Measurements from ENCODE around the gene LEP. TPM values are rescaled to one million over a fixed set of nuclear protein-coding genes. Genes with fewer than 3 reads are reported as not detected.

LEP gene
- total RNA-seq, 2 experiments from 2014 or later, result not detected

GRCh38 chr7:128214463-128214862 lies 26.6 kb upstream of the LEP start:
- Histone ChIP-seq H3K36me3 (ENCODE audit: insufficient read depth, low read length) (no peaks in the 10 kb centered on the region), H3K4me2 (ENCODE audit: low read length) (no peak overlapping the region), H3K27ac (ENCODE audit: low read depth, low read length, poor library complexity, severe bottlenecking) (no peak overlapping the region), H3K4me3 (ENCODE audit: low read depth, low read length, poor library complexity, severe bottlenecking) (no peak overlapping the region), H3K4me1 (ENCODE audit: insufficient read depth, low read length, poor library complexity, severe bottlenecking) (no peaks in the 10 kb centered on the region), H2AFZ (ENCODE audit: low read length) (no peak overlapping the region), H3K9me2 (ENCODE audit: insufficient read depth, low read length) (no peaks in the 10 kb centered on the region), H4K20me1 (ENCODE audit: insufficient read depth, low read length) (no peaks in the 10 kb centered on the region), H3K9me3 (ENCODE audit: low read length) (no peaks in the 10 kb centered on the region), H3K79me2 (ENCODE audit: insufficient read depth, low read depth, low read length) (no peaks in the 10 kb centered on the region)
- CTCF ChIA-PET (ENCODE audit: unreplicated experiment), result no interaction called here
- intact Hi-C loops (cut with micrococcal nuclease; ENCODE audit: unreplicated experiment), result loop anchor here (10.0 kb wide), 1 partner anchor 770 kb away; no protein-coding TSS in a partner anchor
- no TSS peak for BruUV-seq (replicated peaks)
- no peak for DNase-seq (ENCODE audit: low spot score)
- TF ChIP-seq EZH2phosphoT487 (IDR thresholded peaks at IDR 0.05; ENCODE audit: borderline replicate concordance, low read depth, low read length), result no peak
- no peak for TF ChIP-seq CTCF (conservative IDR thresholded peaks at IDR 0.05; ENCODE audit: low read length)
- POLR2A ChIA-PET, result no interaction called here

GRCh38 chr7:128215281-128215680 lies 25.8 kb upstream of the LEP start:
- no peak for TF ChIP-seq CTCF (conservative IDR thresholded peaks at IDR 0.05; ENCODE audit: low read length)
- TF ChIP-seq EZH2phosphoT487 (IDR thresholded peaks at IDR 0.05; ENCODE audit: borderline replicate concordance, low read depth, low read length), result no peak
- CTCF ChIA-PET (ENCODE audit: unreplicated experiment), result no interaction called here

GRCh38 chr7:128215739-128216138 lies 25.3 kb upstream of the LEP start:
- no peaks in the 10 kb centered on the region for H3K9me3 ChIP-seq (ENCODE audit: low read length)
- H4K20me1 ChIP-seq (ENCODE audit: insufficient read depth, low read length), result no peaks in the 10 kb centered on the region
- BruUV-seq (replicated peaks), result no TSS peak
- no peaks in the 10 kb centered on the region for H3K9me2 ChIP-seq (ENCODE audit: insufficient read depth, low read length)
- H3K27ac ChIP-seq (ENCODE audit: low read depth, low read length, poor library complexity, severe bottlenecking), result no peak overlapping the region
- intact Hi-C loops (cut with micrococcal nuclease; ENCODE audit: unreplicated experiment), result loop anchor here (10.0 kb wide), 1 partner anchor 771 kb away; no protein-coding TSS in a partner anchor
- no peak overlapping the region for H3K4me2 ChIP-seq (ENCODE audit: low read length)
- H3K36me3 ChIP-seq (ENCODE audit: insufficient read depth, low read length), result no peaks in the 10 kb centered on the region
- H3K79me2 ChIP-seq (ENCODE audit: insufficient read depth, low read depth, low read length), result no peaks in the 10 kb centered on the region
- no peak overlapping the region for H2AFZ ChIP-seq (ENCODE audit: low read length)
- H3K4me1 ChIP-seq (ENCODE audit: insufficient read depth, low read length, poor library complexity, severe bottlenecking), result no peaks in the 10 kb centered on the region
- TF ChIP-seq CTCF (conservative IDR thresholded peaks at IDR 0.05; ENCODE audit: low read length) (no peak), EZH2phosphoT487 (IDR thresholded peaks at IDR 0.05; ENCODE audit: borderline replicate concordance, low read depth, low read length) (no peak)
- H3K4me3 ChIP-seq (ENCODE audit: low read depth, low read length, poor library complexity, severe bottlenecking), result no peak overlapping the region
- CTCF ChIA-PET (ENCODE audit: unreplicated experiment), result no interaction called here
- POLR2A ChIA-PET, result no interaction called here
- no peak for DNase-seq (ENCODE audit: low spot score)

More at GRCh38 chr7:128215281-128215680, 25.8 kb upstream of the LEP start:
- Histone ChIP-seq H3K4me1 (ENCODE audit: insufficient read depth, low read length, poor library complexity, severe bottlenecking) (no peaks in the 10 kb centered on the region), H4K20me1 (ENCODE audit: insufficient read depth, low read length) (no peaks in the 10 kb centered on the region), H3K27ac (ENCODE audit: low read depth, low read length, poor library complexity, severe bottlenecking) (no peak overlapping the region), H3K4me2 (ENCODE audit: low read length) (no peak overlapping the region), H2AFZ (ENCODE audit: low read length) (no peak overlapping the region), H3K4me3 (ENCODE audit: low read depth, low read length, poor library complexity, severe bottlenecking) (no peak overlapping the region), H3K79me2 (ENCODE audit: insufficient read depth, low read depth, low read length) (no peaks in the 10 kb centered on the region), H3K9me3 (ENCODE audit: low read length) (no peaks in the 10 kb centered on the region), H3K9me2 (ENCODE audit: insufficient read depth, low read length) (no peaks in the 10 kb centered on the region), H3K36me3 (ENCODE audit: insufficient read depth, low read length) (no peaks in the 10 kb centered on the region)
- POLR2A ChIA-PET, result no interaction called here
- BruUV-seq (replicated peaks), result no TSS peak
- DNase-seq (ENCODE audit: low spot score), result no peak
- intact Hi-C loops (cut with micrococcal nuclease; ENCODE audit: unreplicated experiment), result loop anchor here (10.0 kb wide), 1 partner anchor 770 kb away; no protein-coding TSS in a partner anchor

Data from OCI-LY7 (cell line).